Panc1 (cell line): ENCODE results near the gene COL1A1.

Experiments
- POLR2AphosphoS5 ChIP-seq: IDR thresholded peaks from 2 replicates; pipeline ENCODE4 v1.6.1; 2012; ENCODE audit warnings: mild to moderate bottlenecking, low read depth, low read length, moderate library complexity
- REST ChIP-seq, 2 experiments: IDR thresholded peaks; 2 replicates each; pipeline ENCODE4 v1.6.1; 2011 to 2012; ENCODE audit warnings: low read depth in 2 of 2, control low read depth in 1 of 2, low read length in 1 of 2, mild to moderate bottlenecking in 1 of 2, moderate library complexity in 1 of 2; ENCODE audit not compliant: insufficient read depth in 1 of 2
- TCF7L2 ChIP-seq: IDR thresholded peaks from 2 replicates; pipeline ENCODE4 v1.6.1; 2011; ENCODE audit warnings: mild to moderate bottlenecking, low read depth, low read length, inconsistent platforms
- TF ChIP-seq, protein P1 (sequence below): fragments of 450-650 bp; IDR thresholded peaks from 2 replicates; pipeline ENCODE4 v1.5.1; 2017; ENCODE audit warnings: mild to moderate bottlenecking

- TF ChIP-seq, protein P1, sequence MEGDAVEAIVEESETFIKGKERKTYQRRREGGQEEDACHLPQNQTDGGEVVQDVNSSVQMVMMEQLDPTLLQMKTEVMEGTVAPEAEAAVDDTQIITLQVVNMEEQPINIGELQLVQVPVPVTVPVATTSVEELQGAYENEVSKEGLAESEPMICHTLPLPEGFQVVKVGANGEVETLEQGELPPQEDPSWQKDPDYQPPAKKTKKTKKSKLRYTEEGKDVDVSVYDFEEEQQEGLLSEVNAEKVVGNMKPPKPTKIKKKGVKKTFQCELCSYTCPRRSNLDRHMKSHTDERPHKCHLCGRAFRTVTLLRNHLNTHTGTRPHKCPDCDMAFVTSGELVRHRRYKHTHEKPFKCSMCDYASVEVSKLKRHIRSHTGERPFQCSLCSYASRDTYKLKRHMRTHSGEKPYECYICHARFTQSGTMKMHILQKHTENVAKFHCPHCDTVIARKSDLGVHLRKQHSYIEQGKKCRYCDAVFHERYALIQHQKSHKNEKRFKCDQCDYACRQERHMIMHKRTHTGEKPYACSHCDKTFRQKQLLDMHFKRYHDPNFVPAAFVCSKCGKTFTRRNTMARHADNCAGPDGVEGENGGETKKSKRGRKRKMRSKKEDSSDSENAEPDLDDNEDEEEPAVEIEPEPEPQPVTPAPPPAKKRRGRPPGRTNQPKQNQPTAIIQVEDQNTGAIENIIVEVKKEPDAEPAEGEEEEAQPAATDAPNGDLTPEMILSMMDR = no peak
- no peak for TF ChIP-seq POLR2AphosphoS5
- no peak for TF ChIP-seq TCF7L2
- TF ChIP-seq REST (IDR thresholded peaks at IDR 0.05; ENCODE audit: insufficient read depth in 1 of 2, low read depth in 2 of 2, low read length in 1 of 2) = no peak
Measured at GRCh38 chr17:50137042-50137441, 64.4 kb downstream of the COL1A1 start.
